ENCODE results near the gene ARFRP1. TPM values are rescaled to one million over a fixed set of nuclear protein-coding genes. Genes with fewer than 3 reads are reported as not detected.

Gene ARFRP1
- total and polyA plus RNA-seq, 2 of the 13 experiments (the other 11 are each of a cell fraction or from before 2014, with no cell fraction given) = 32.0 to 51.1 TPM

- no peak for TF ChIP-seq STAT6 (CRISPR knock-in tag; IDR thresholded peaks at IDR 0.05; ENCODE audit: borderline replicate concordance)
- no peak for TF ChIP-seq ZBTB1 (CRISPR knock-in tag; IDR thresholded peaks at IDR 0.05; ENCODE audit: borderline replicate concordance)
- TF ChIP-seq ESRRA (CRISPR knock-in tag; IDR thresholded peaks at IDR 0.05; ENCODE audit: low read depth) = no peak
- no peak for TF ChIP-seq DBP (CRISPR knock-in tag; IDR thresholded peaks at IDR 0.05; ENCODE audit: not compliant biosample characterization)
- no peak for TF ChIP-seq ZNF670 (CRISPR knock-in tag; IDR thresholded peaks at IDR 0.05; ENCODE audit: borderline replicate concordance)
- TF ChIP-seq SALL2 (CRISPR knock-in tag; IDR thresholded peaks at IDR 0.05) = no peak
- TF ChIP-seq ZNF510 (CRISPR knock-in tag; IDR thresholded peaks at IDR 0.05; ENCODE audit: low read depth) = no peak
- TF ChIP-seq DNMT3B (CRISPR knock-in tag; conservative IDR thresholded peaks at IDR 0.05) = no peak
- TF ChIP-seq FUBP1 (CRISPR knock-in tag; IDR thresholded peaks at IDR 0.05; ENCODE audit: borderline replicate concordance) = 0 out of 2 replicates have a peak, but pooled peaks have one; percentile 19
- TF ChIP-seq REL (CRISPR knock-in tag; conservative IDR thresholded peaks at IDR 0.05) = no peak
- no peak for TF ChIP-seq ZNF432 (CRISPR knock-in tag; IDR thresholded peaks at IDR 0.05; ENCODE audit: borderline replicate concordance)
- no peak for TF ChIP-seq FOSL2 (CRISPR knock-in tag; IDR thresholded peaks at IDR 0.05)
- no peak for TF ChIP-seq RFX5 (IDR thresholded peaks at IDR 0.05; ENCODE audit: low read depth, low read length)
- TF ChIP-seq POGZ (CRISPR knock-in tag; IDR thresholded peaks at IDR 0.05) = no peak
- TF ChIP-seq ZNF784 (CRISPR knock-in tag; IDR thresholded peaks at IDR 0.05; ENCODE audit: borderline replicate concordance) = 0 out of 2 replicates have a peak, but pooled peaks have one; percentile 68
- no peak for TF ChIP-seq ZFP36 (IDR thresholded peaks at IDR 0.05; ENCODE audit: borderline replicate concordance, low read depth, low read length, partially characterized antibody)
- no peak for TF ChIP-seq EZH2 (conservative IDR thresholded peaks at IDR 0.05; ENCODE audit: low read depth, low read length)
- TF ChIP-seq ZNF773 (CRISPR knock-in tag; IDR thresholded peaks at IDR 0.05; ENCODE audit: borderline replicate concordance) = no peak
- no peak for TF ChIP-seq KLF15 (CRISPR knock-in tag; IDR thresholded peaks at IDR 0.05; ENCODE audit: borderline replicate concordance)
- TF ChIP-seq ZNF280B (CRISPR knock-in tag; IDR thresholded peaks at IDR 0.05; ENCODE audit: borderline replicate concordance) = 0 out of 2 replicates have a peak, but pooled peaks have one; percentile 19
- TF ChIP-seq SMARCC2 (IDR thresholded peaks at IDR 0.05) = no peak
- TF ChIP-seq ZC3H4 (CRISPR knock-in tag; IDR thresholded peaks at IDR 0.05; ENCODE audit: borderline replicate concordance) = no peak
Measured at GRCh38 chr20:63697357-63697867, 10.4 kb downstream of the ARFRP1 start (continued).
